Measurements from ENCODE around the gene CREB3L2.

The CREB3L2 gene

GRCh38 chr7:137967143-137968018 lies 34.5 kb downstream of the CREB3L2 start:
- DNase-seq: no peak

- DNase-seq: no peak
These were observed 35.2 kb downstream of the CREB3L2 start for GRCh38 chr7:137966641-137967142.

- DNase-seq: no peak
These were observed 35.8 kb downstream of the CREB3L2 start for GRCh38 chr7:137965942-137966640.

- no peak for DNase-seq
These were observed 36.9 kb downstream of the CREB3L2 start for GRCh38 chr7:137964824-137965545.

GRCh38 chr7:137962875-137963507 lies 38.9 kb downstream of the CREB3L2 start:
- DNase-seq: no peak

- DNase-seq: no peak
These were observed 39.4 kb downstream of the CREB3L2 start for GRCh38 chr7:137962491-137962874.

- DNase-seq: no peak
These were observed 40.4 kb downstream of the CREB3L2 start for GRCh38 chr7:137961200-137962177.

GRCh38 chr7:137960020-137960419 lies 41.9 kb downstream of the CREB3L2 start:
- no peak for DNase-seq

- no peak for DNase-seq
These were observed 43.1 kb downstream of the CREB3L2 start for GRCh38 chr7:137958470-137959431.

GRCh38 chr7:137957887-137958286 lies 44.0 kb downstream of the CREB3L2 start:
- DNase-seq: no peak

GRCh38 chr7:137956591-137956990 lies 45.3 kb downstream of the CREB3L2 start:
- no peak for DNase-seq

GRCh38 chr7:137956183-137956582 lies 45.7 kb downstream of the CREB3L2 start:
- DNase-seq: no peak

GRCh38 chr7:137954614-137955013 lies 47.3 kb downstream of the CREB3L2 start:
- DNase-seq: no peak

- no peak for DNase-seq
These were observed 48.0 kb downstream of the CREB3L2 start for GRCh38 chr7:137953665-137954470.

GRCh38 chr7:137953043-137953664 lies 48.7 kb downstream of the CREB3L2 start:
- DNase-seq: no peak

GRCh38 chr7:137952426-137952805 lies 49.5 kb downstream of the CREB3L2 start:
- no peak for DNase-seq

- DNase-seq: no peak
These were observed 50.0 kb downstream of the CREB3L2 start for GRCh38 chr7:137951700-137952425.

GRCh38 chr7:137950967-137951366 lies 50.9 kb downstream of the CREB3L2 start:
- DNase-seq: no peak

Measured in NCI-H748 treated with DMSO at 0.1 percent for 48 hours (cell line).